GM13977 (cell line): ENCODE results near the gene HOXC5.

Source experiments
- DNase-seq: peaks from one replicate; pipeline ENCODE4 v3.0.0; 2012; ENCODE audit warnings: low spot score
- in situ Hi-C: fragments of 300-500 bp; cut with MboI; formaldehyde crosslinking; loops from one replicate; pipeline ENCODE4 v1.12.0; 2022; ENCODE audit warnings: low sequenced_read_pairs, low pct_unique_long_range_greater_than_20kb, mixed read lengths, inconsistent platforms; ENCODE audit not compliant: unreplicated experiment
- TF ChIP-seq, protein P1 (sequence below): IDR thresholded peaks from 2 replicates; pipeline ENCODE4 v1.5.1; 2012; ENCODE audit warnings: mild to moderate bottlenecking, control low read depth; ENCODE audit not compliant: insufficient read depth; ENCODE audit errors: extremely low read depth, missing control alignments

The HOXC5 gene

DNA sequence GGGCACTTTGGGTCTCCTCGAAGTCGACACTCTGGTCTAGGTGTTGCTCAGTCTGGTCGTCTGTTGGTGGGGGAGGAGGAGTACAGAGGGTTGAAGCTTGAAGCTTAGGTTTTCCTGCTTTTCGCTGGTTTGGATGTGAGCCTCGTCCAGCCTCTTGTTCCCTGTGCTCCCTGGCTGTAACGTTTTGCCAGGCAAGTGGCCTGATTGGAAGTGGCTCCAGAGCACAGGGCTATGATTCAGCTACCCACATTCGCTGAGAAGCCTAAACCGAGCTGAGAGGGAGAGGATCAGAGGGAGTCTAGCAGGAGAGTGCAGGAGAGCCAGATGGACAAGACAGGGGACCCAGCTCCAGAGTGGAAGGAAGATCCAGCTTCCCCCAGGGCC lies 41.8 kb upstream of the HOXC5 start:
- TF ChIP-seq, protein P1, sequence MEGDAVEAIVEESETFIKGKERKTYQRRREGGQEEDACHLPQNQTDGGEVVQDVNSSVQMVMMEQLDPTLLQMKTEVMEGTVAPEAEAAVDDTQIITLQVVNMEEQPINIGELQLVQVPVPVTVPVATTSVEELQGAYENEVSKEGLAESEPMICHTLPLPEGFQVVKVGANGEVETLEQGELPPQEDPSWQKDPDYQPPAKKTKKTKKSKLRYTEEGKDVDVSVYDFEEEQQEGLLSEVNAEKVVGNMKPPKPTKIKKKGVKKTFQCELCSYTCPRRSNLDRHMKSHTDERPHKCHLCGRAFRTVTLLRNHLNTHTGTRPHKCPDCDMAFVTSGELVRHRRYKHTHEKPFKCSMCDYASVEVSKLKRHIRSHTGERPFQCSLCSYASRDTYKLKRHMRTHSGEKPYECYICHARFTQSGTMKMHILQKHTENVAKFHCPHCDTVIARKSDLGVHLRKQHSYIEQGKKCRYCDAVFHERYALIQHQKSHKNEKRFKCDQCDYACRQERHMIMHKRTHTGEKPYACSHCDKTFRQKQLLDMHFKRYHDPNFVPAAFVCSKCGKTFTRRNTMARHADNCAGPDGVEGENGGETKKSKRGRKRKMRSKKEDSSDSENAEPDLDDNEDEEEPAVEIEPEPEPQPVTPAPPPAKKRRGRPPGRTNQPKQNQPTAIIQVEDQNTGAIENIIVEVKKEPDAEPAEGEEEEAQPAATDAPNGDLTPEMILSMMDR, result no peak
- no peak for DNase-seq
- in situ Hi-C loops, result no loop called here

DNA sequence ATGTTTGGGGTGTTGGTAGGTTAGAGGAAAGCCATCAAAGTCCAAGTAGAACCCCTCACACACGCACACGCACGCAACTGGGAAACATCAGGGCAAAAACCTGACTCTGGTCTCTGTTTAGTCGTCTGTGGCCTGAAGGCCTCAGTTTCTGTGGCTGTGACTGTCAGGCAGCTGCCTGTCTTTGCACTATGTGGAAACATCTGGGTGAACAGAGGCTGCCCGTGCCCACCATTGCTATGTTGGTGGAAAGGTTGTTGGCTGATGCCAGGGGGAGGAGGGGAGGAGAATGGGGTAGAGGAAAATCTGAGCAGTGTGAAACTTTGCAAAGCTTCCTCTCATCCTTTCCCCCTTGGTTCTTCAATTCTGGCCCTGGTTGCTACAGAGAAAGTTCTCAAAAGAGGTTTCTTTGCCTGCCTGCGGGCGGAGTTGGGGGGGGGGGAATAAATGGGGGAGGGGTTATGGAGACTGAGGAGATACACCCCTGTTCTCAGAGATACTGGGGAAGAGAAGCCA lies 40.4 kb upstream of the HOXC5 start:
- no peak for DNase-seq
- TF ChIP-seq, protein P1, result no peak
- in situ Hi-C loops, result no loop called here

DNA sequence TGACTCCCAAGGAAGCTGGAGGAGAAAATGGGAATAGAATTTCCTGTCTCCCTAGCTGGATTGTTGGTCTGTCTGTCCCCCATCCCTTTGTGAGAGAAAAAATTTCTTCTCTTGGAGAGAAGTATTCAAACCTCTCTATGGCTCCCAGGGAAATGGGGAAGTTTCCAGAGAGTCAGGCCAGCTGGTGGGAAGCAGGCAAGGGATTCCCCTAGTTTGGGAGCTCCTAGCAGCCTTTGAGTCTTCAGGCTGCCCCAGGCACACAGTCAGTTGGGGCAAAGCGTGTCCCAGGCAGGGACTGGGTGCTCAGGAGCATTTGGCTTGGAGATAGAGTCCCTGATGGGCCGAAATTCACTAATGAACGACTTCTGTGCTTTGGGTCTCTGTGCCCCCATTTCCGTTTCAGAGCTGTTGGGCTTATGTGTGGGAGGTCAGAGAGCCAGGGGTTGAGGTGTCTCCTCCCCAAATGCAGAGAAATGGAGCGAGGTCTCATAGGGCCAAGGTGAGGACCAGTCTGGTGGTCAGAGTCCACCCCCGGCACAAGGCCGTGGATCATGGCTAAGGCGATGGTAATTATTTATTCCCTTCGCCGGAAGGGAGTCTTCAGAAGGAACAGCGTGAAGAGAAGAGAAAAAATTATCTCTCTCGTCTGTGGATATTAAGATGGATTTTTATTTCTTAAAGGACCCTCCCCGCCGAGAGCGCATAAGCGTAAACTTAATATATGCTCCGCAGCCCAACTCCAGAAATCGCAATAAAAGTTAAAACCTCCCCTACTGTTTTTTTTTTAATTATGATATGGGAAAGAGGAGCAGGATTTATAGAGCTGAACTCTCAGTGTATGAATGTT lies 39.5 kb upstream of the HOXC5 start:
- in situ Hi-C loops, result no loop called here
- no peak for DNase-seq
- TF ChIP-seq, protein P1, result no peak

DNA sequence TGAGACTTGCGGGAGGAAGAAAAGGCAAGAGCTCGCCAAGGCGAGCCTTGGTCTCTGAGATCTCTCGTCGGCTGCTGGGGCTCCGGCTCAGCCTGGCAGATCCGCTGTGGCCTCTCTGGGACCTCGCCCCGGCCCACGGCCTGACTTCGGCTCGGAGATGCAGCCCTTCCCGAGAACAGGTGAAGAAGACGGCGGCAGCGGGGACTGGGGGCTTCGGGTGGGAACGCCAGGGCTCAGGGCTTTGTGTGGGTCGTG lies 38.9 kb upstream of the HOXC5 start:
- in situ Hi-C loops, result no loop called here

DNA sequence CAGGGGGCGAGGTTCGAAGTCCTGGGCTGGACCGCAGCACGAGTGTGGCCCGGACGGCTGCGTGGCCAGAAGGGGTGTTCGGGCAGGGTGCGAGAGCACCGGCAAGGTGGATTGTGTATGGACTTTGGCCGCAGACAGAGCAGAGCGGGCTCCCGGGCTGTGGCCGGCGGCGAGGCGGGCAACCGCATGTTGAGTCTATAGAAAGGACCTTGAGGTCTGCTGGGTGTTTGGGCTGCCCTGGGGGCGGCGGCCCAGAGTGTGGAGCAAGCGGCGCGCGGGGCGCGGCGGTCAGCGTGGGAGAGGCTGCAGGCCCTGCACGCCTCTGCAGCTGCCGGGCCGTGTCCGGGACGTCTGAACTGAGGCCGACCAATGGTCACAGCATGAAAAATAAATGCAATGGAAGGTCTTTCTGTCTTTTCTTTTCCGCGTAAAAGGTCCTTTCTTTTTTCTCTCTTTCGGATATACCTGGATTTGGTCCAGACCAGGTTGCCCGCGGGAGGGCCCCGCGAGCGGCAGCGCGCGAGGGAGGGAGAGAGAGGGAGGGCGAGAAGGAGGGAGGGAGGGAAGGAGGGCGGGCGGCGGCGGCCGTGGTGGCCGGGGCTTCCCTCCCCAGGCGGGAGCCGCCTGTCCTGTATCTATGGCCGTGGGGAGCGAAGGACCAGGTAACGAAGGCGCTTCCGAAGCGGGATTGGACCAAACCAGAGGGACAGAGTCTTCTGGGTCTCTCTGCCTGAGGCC lies 38.4 kb upstream of the HOXC5 start:
- TF ChIP-seq, protein P1, result no peak
- in situ Hi-C loops, result no loop called here

More for the DNA sequence above, 38.9 kb upstream of the HOXC5 start:
- TF ChIP-seq, protein P1, result no peak
- DNase-seq, result no peak

DNA sequence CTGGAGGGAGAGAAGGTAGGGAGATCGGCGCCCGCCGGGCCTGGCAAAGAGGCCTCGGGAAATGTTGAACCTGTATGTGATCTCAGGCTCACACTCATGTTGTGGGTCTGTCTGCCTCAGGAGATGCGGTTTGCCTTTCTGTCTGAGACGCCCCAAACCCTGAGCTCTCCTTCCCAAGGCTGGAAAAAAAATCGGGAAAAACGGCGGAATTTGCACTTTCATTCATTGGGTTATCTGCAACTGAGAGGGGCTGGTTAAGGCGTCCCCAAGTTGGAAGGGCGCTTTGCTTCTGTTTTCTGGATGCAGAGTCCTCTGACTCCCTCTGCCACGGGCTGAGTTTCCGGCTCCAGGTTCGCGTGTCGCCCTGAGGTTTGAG lies 37.9 kb upstream of the HOXC5 start:
- in situ Hi-C loops, result no loop called here
- TF ChIP-seq, protein P1, result no peak
- DNase-seq, result no peak

More for the DNA sequence above, 38.4 kb upstream of the HOXC5 start:
- no peak for DNase-seq
